Muscle layer of duodenum (tissue), 2 donors: Measurements from ENCODE around the gene TXNDC11.

Source experiments
- H3K27ac ChIP-seq: one replicate; pipeline ENCODE4 v1.7.0; 2013; ENCODE audit warnings: mild to moderate bottlenecking, low read length
- H3K27me3 ChIP-seq: one replicate; pipeline ENCODE4 v1.7.0; 2013; ENCODE audit warnings: low read depth, mild to moderate bottlenecking, control low read depth, low read length
- H3K36me3 ChIP-seq, 2 donors: one replicate each; pipeline ENCODE4 v1.7.0; 2013; ENCODE audit warnings: low read length in 2 of 2, control low read depth in 1 of 2, mild to moderate bottlenecking in 1 of 2; ENCODE audit not compliant: insufficient read depth in 2 of 2, control insufficient read depth in 1 of 2
- H3K4me1 ChIP-seq, 2 donors: one replicate each; pipeline ENCODE4 v1.7.0; 2013; ENCODE audit warnings: low read length in 2 of 2, mild to moderate bottlenecking in 2 of 2, control low read depth in 1 of 2, moderate library complexity in 1 of 2; ENCODE audit not compliant: insufficient read depth in 2 of 2, control insufficient read depth in 1 of 2
- H3K4me3 ChIP-seq, 2 donors: one replicate each; pipeline ENCODE4 v1.7.0; 2013; ENCODE audit warnings: low read length in 2 of 2, low read depth in 1 of 2, mild to moderate bottlenecking in 1 of 2
- H3K9me3 ChIP-seq, 2 donors: one replicate each; pipeline ENCODE4 v1.7.0; 2013; ENCODE audit warnings: low read length in 2 of 2, control low read depth in 1 of 2, mild to moderate bottlenecking in 1 of 2; ENCODE audit not compliant: control insufficient read depth in 1 of 2
- donor health status: healthy.

TXNDC11 gene

DNA sequence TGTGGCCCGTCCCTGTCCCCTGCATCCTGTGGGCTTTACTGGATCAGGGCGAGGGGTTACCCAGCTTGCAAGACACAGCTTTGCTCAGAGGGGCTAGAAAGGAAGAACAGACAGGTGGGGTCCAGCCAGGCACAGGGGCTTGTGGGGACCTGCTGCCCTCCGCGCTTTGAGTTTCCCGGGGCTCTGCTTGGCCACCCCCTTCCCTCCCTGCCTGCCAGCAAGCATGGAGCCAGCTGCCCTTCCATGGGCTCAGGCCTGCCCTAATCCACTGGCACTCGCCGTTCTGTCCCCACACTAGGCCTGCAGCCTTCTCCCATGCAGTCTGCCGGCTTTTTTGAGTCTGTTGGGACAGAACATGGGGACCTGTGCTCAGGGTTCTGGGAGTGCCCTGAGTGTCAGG lies 71.0 kb downstream of the TXNDC11 start:
- H3K27ac ChIP-seq: no peak overlapping the region
- H3K4me3 ChIP-seq: no peak overlapping the region
- peaks cover 4 to 66% of the 10 kb centered on the region in 2 donors for H3K4me1 ChIP-seq
- no peaks in the 10 kb centered on the region for H3K9me3 ChIP-seq
- no peaks in the 10 kb centered on the region for H3K27me3 ChIP-seq
- H3K36me3 ChIP-seq: peaks cover 3 to 9% of the 10 kb centered on the region in 2 donors

DNA sequence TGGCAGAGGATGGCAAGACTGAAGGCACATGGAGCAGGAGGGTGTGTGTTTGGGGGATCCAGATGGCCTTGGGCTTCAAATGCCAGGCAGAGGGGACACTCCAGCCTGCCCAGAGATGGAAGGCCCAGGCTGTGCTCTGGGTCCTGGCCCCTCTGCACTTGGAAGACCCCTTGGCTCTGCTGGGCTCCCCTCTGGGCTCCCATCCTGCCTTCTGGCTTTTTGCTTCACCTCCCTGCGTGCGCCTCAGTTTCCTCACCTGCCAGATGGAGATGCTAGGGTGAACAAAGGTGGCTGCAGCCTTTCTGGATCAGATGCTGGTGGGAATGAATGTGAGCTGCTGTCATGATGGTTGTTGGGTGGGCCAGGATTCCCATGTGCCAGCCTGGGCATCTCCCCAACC lies 71.4 kb downstream of the TXNDC11 start:
- Histone ChIP-seq H3K4me1 (peaks cover 4 to 66% of the 10 kb centered on the region in 2 donors), H3K27me3 (no peaks in the 10 kb centered on the region), H3K27ac (no peak overlapping the region), H3K36me3 (peaks cover 0 to 5% of the 10 kb centered on the region in 2 donors), H3K4me3 (no peak overlapping the region), H3K9me3 (no peaks in the 10 kb centered on the region)

DNA sequence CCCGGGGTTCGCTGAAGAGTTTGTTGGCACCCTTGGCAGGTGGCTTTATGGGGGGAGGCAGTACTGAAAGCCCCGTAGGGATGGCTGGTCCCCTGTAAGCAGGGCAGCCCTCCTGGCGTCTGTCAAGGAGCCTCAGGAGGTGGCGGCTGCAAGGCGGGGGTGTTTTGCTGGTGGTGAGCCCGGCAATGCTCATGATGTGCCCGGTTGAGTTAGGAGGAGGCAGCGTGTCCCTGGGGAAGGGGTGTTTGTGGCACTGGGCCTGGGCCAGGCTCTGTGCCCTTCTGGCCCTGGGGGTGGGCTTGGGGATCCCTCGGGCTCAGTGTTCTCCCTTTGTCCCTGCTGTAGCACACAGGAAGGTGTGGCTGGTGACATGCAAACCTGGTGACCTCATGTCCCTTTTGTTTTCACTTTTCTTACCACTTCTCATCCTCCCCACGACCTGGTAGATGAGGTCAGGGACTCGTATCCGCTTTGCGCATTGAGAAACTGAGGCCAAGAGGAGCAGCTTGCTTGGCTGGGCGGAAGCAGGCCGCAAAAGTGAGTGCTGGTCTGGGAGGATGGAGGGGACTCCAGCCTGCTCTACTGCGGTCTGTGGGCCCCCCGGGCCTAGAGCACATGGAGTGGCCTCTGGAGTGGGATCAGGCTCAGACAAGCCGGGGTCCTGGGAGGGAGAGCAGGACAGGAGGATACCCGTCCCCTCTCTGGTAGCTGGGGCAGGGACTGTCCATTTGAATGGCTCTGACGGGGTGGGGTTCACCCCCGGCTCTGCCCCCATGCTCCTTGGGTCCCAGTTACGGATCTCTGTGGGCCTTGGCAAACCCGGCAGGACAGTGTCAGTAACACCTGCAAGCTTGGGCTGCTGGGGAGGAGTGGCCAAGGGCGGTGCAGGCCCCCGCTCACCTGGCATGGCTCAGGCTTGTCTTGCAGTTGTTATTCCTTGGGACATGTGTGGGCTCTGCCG lies 72.2 kb downstream of the TXNDC11 start:
- Histone ChIP-seq H3K9me3 (no peaks in the 10 kb centered on the region), H3K27ac (no peak overlapping the region), H3K27me3 (no peaks in the 10 kb centered on the region), H3K4me1 (peaks cover 4 to 63% of the 10 kb centered on the region in 2 donors), H3K36me3 (no peaks in the 10 kb centered on the region), H3K4me3 (peak overlapping the region; percentile 55 to 69)

DNA sequence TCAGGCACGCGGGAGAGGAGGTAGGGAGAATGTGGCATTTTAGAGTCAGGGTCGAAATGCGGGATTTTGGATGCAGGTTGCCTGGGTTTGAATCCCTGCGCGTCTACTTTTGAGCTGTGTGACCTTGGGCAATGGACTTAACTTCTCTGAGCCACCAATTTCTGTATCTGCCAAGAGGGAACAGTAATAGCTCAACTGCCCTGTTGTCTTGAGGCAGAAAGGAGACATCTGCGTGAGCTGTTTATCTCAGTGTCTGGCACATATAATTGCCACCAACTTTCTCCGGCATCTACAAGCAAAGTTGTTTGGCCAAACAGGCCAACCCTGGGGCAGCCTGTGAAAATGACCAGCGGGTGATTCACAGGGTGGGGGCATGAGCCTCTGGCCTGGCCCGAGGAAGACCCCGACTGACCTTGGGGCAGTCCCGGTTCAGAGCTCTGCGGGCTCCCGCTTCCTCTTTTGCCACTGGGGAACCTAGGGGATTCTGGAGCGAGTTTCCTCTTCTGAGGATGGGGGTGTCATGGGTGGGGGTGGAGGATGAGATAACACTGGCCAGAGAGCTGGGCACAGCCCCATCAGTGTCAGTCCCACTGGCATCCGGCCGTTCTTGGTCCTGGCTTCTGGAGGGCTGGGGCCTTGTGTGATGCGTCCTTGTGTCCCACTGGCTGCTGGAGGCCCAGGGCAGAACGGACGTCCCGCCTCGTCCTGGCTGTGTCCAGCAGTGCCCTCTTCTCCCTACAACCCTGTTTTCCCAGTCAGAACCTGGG lies 73.1 kb downstream of the TXNDC11 start:
- Histone ChIP-seq H3K27me3 (no peaks in the 10 kb centered on the region), H3K36me3 (no peaks in the 10 kb centered on the region), H3K27ac (peak overlapping the region; percentile 45), H3K9me3 (no peaks in the 10 kb centered on the region), H3K4me1 (peaks cover 4 to 57% of the 10 kb centered on the region in 2 donors), H3K4me3 (peak overlapping the region; percentile 55 to 69)

DNA sequence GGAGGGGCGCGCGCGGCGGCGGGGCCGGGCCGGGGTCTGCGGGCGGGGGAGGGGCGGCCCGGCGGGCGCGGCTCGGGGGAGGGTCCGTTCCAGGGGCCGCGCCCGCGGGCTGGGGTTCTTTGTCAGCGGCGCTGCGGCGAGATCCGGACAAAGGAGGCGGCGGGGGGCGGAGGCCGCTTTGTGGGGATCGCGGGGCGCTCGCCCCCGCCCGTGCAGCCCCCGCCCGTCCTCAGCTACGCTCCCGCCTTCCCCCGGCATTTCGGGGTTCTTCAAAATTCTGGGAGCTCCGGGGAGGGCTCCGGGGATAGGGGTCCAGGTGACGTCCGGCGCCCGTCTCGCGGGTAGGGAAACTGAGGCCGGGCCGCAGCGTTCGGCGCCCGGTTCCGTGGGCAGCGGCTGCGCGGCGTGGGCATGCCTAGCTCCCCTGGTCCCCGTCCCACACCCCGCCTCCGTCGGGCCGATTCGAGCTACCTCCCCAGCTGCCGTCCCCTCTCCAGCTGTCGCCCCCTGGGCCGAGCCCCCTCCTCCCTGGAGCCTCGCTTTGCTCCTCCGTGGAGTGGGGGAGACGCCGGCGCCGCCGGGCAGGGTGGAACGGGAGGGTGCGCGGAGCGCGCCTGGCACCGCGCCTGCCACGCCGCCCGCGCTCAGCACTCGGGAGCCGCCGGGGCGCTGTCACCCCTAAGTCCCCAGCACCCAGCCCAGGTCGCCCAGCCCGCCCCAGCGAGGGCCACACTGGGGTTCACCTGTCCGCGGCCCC lies 73.9 kb downstream of the TXNDC11 start:
- Histone ChIP-seq H3K27ac (peak overlapping the region; percentile 45), H3K9me3 (no peaks in the 10 kb centered on the region), H3K4me1 (peaks cover 0 to 49% of the 10 kb centered on the region in 2 donors), H3K4me3 (peak overlapping the region; percentile 55 to 69), H3K36me3 (no peaks in the 10 kb centered on the region), H3K27me3 (no peaks in the 10 kb centered on the region)

DNA sequence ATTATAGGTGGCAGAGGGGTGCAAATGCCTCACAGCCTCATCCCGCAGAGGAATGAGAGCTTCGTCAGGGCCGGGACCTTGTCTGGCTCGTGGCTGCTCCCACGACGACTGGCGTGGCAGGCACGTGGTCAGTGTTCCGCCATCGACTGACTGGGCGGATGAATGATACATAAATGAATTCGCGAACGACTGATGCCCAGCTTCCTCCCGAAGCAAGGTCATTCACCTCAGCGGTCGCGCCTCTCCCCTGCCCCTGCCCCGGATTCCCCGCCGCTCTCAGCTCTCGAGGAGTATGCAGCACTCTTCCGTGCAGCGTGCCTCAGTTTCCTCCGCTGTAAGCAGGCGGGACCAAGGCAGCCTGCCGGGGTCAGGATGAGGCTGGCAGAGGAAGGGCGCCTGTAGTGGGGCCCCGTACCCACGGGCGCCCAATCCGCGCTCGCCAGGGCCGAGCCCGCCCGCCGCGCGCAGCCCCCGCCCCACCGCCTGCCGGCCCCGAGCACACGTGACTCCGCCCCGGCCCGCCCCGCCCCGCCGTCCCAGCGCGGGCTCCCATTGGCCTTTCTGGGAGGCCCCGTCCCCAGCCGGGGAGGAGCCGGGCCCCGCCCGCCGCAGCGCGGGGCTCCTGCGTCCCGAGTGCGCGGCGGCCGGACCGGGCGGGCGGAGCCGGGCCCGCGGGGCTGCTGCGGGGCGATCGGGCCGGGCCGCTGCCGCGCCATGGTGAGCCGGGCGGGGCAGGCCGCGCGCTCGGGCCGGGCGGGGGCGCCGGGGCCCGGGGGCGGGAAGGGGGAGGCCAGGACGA lies 74.6 kb downstream of the TXNDC11 start, which contains the start of gene SNN:
SNN (plus strand) TSS at position 632 of the 799 bp plus-strand sequence. CDS start 7,605 bp downstream, outside the sequence.
- Histone ChIP-seq H3K27me3 (no peaks in the 10 kb centered on the region), H3K36me3 (no peaks in the 10 kb centered on the region)

DNA sequence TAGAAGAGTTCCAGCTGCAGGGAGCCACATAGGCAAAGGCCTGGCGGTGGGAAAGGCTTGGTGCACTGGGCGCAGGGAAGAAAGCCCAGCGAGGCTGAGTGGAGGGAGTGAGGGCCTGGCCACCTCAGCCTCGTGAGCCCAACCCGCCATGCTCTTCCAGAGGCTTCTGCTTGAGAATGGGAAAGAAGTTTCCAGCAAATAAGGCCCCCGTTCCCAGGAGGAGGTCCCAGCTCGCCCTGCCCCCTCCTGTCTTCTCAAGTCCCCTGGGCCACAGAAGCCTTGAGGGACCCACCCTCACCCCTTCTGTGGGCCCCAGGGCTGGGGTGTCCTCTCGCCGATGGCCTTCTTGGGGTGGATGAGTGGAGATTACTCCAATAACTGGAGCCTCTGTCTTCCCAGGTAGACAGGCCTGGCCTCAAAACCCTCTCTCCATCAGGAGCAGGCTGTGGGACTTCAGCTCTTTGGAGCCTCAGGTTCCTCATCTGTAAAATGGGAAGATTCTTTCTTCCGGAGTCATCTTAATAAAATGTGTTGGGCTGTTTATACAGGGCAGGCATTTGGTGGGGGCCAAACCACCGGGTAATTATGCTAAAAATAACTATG lies 75.3 kb downstream of the TXNDC11 start:
- no peaks in the 10 kb centered on the region for H3K36me3 ChIP-seq
- peaks cover 0 to 35% of the 10 kb centered on the region in 2 donors for H3K4me1 ChIP-seq
- H3K4me3 ChIP-seq: peak overlapping the region in 1 of 2 donors; percentile 64
- no peaks in the 10 kb centered on the region for H3K27me3 ChIP-seq
- no peak overlapping the region for H3K27ac ChIP-seq
- no peaks in the 10 kb centered on the region for H3K9me3 ChIP-seq

More for the DNA sequence above, 74.6 kb downstream of the TXNDC11 start, which contains the start of gene SNN:
- Histone ChIP-seq H3K4me1 (peaks cover 0 to 42% of the 10 kb centered on the region in 2 donors), H3K27ac (peak within 1 kb of the TSS; percentile 45), H3K4me3 (peak within 1 kb of the TSS; percentile 55 to 69), H3K9me3 (no peaks in the 10 kb centered on the region)

DNA sequence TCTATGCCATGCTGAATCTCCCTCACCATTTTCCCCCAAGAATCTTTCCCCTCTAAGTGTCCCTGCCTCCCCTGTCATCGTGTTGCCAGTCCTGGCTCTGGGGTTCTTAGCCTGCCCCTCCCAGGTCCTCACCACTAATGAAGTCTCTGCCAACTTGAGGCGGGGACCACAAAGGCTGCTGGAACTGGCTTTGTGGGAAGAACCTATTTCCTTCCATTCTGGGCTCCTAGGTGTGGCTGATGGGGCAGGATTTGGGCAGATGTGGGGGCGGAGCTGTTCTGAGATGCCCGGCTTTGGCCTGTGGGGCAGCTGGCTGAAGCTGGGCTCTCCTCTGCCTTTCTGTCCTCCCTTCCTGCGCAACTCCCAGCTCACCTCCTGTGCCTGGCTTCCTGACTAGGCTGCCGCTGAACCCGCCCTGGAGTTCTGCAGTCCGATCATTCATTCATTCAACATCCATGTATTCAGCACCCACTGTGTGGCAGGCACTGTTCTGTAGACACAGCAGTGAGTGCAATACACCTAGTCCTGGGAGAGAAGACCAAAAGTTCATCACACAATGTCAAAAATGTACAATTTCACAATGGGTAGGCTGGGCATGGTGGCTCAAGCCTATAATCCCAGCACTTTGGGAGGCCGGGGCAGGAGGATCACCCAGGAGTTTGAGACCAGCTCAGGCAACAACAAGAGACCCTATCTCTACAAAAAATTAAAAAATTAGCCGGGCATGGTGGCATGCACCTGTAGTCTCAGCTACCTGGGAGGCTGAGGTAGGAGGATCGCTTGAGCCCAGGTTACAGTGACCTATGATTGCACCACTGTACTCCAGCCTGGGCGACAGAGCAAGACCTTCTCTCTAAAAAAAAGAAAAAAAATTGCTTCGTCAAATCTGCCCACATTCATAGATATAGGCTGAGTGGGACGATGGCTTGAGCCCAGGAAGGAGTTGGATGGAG lies 76.3 kb downstream of the TXNDC11 start:
- Histone ChIP-seq H3K27ac (no peak overlapping the region), H3K36me3 (no peaks in the 10 kb centered on the region), H3K4me3 (no peak overlapping the region), H3K27me3 (no peaks in the 10 kb centered on the region), H3K4me1 (peaks cover 0 to 26% of the 10 kb centered on the region in 2 donors), H3K9me3 (no peaks in the 10 kb centered on the region)

DNA sequence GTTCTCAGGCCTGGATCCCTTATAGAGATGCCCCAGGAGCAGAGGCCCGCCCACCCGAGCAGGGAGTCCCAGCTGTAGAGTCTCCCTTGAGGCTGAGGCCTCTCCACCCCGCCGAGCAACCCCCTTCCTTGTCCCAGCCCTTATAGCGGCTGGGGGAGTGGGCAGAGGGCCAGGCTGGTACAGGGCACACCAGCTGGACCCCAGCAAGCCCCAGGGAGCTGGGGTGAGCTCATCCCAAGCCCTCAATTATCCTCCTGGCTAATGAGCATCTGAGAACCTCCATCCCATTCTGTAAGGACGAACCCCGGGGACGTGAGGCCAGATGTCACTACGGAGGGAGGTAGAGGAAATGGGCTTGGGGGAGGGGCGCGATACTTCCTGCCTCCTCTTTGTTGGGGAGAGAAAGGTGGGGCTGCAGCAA lies 77.6 kb downstream of the TXNDC11 start:
- no peak overlapping the region for H3K27ac ChIP-seq
- H3K4me3 ChIP-seq: no peak overlapping the region
- peaks cover 0 to 13% of the 10 kb centered on the region in 2 donors for H3K4me1 ChIP-seq
- no peaks in the 10 kb centered on the region for H3K27me3 ChIP-seq
- H3K36me3 ChIP-seq: no peaks in the 10 kb centered on the region
- H3K9me3 ChIP-seq: no peaks in the 10 kb centered on the region
